IMR-90 (cell line): Measurements from ENCODE around the gene CNGB1. TPM values are rescaled to one million over a fixed set of nuclear protein-coding genes. Genes with fewer than 3 reads are reported as not detected.
"Not testable (repeated sequence)": the region's sequence is repeated elsewhere in the genome, so short reads cannot be mapped to it uniquely, and the experiment has no call there.

Source experiments
- ATAC-seq: fragments of 200-7000 bp; cut with Tn5 transposase; 2 replicates; pipeline ENCODE4 v1.9.1; 2020; ENCODE audit warnings: low read depth, mild to moderate bottlenecking, moderate library complexity
- BruUV-seq: library from RNA; stranded (reverse); fragments of 400-500 nt; replicated peaks from 2 replicates; lab custom pipeline; 2021; lab: Mats Ljungman, UMichigan
- CTCF ChIA-PET: fragments of 300-600 bp; formaldehyde crosslinking; extraction: SDS; loops from one replicate; lab custom pipeline; 2021; ENCODE audit warnings: antibody characterized with exemption; lab: Yijun Ruan, JAX
- POLR2A ChIA-PET: fragments of 300-600 bp; sonication (Branson Sonifier 250); formaldehyde crosslinking; loops from one replicate; lab custom pipeline; 2022; ENCODE audit warnings: antibody characterized with exemption; ENCODE audit not compliant: unreplicated experiment; lab: Charles Lee
- DNase-seq: peaks from one replicate; pipeline ENCODE4 v3.0.0; 2013
- H2AFZ ChIP-seq: replicated peaks from 2 replicates; pipeline ENCODE3; 2013; ENCODE audit warnings: low read length, mild to moderate bottlenecking; ENCODE audit not compliant: poor library complexity
- H2AK5ac ChIP-seq: 2 replicates; pipeline ENCODE4 v1.6.1; 2013; ENCODE audit warnings: low read depth, low read length, inconsistent platforms
- H2AK9ac ChIP-seq: replicated peaks from 2 replicates; pipeline ENCODE3; 2013; ENCODE audit warnings: mild to moderate bottlenecking, low read depth, low read length, moderate library complexity; ENCODE audit not compliant: poor library complexity
- H2BK120ac ChIP-seq: 2 replicates; pipeline ENCODE4 v1.6.1; 2013; ENCODE audit warnings: low read depth, low read length, inconsistent platforms
- H2BK15ac ChIP-seq: 3 replicates; pipeline ENCODE4 v1.6.1; 2013; ENCODE audit warnings: low read depth, low read length, inconsistent platforms
- H2BK20ac ChIP-seq: 2 replicates; pipeline ENCODE4 v1.6.1; 2013; ENCODE audit warnings: low read depth, mild to moderate bottlenecking, inconsistent platforms, low read length, moderate library complexity
- H2BK5ac ChIP-seq: 2 replicates; pipeline ENCODE4 v1.6.1; 2013; ENCODE audit warnings: mild to moderate bottlenecking, low read depth, low read length, inconsistent platforms; ENCODE audit not compliant: poor library complexity, severe bottlenecking
- H3K14ac ChIP-seq: replicated peaks from 2 replicates; pipeline ENCODE4 v1.6.1; 2013; ENCODE audit warnings: low read depth, low read length, inconsistent platforms
- H3K18ac ChIP-seq: 2 replicates; pipeline ENCODE4 v1.6.1; 2013; ENCODE audit warnings: low read depth, low read length, control low read depth
- H3K23ac ChIP-seq: 2 replicates; pipeline ENCODE4 v1.6.1; 2013; ENCODE audit warnings: low read depth, low read length, inconsistent platforms
- H3K27ac ChIP-seq: 2 replicates; pipeline ENCODE4 v1.5.1; 2013; ENCODE audit warnings: mild to moderate bottlenecking, control low read depth, low read length; ENCODE audit not compliant: insufficient read depth
- H3K27me3 ChIP-seq: 2 replicates; pipeline ENCODE4 v1.6.1; 2013; ENCODE audit warnings: low read length; ENCODE audit not compliant: control insufficient read depth, insufficient read depth
- H3K36me3 ChIP-seq: 2 replicates; pipeline ENCODE4 v1.6.1; 2013; ENCODE audit warnings: low read length, mixed read lengths; ENCODE audit not compliant: control insufficient read depth, insufficient read depth
- H3K4ac ChIP-seq: 2 replicates; pipeline ENCODE4 v1.6.1; 2013; ENCODE audit warnings: low read depth, low read length, inconsistent platforms
- H3K4me1 ChIP-seq: 2 replicates; pipeline ENCODE4 v1.6.1; 2013; ENCODE audit warnings: low read length, mixed read lengths; ENCODE audit not compliant: control insufficient read depth, insufficient read depth
- H3K4me2 ChIP-seq: 2 replicates; pipeline ENCODE4 v1.6.1; 2013; ENCODE audit warnings: low read depth, mild to moderate bottlenecking, control low read depth, low read length, moderate library complexity
- H3K4me3 ChIP-seq: 2 replicates; pipeline ENCODE4 v1.5.1; 2013; ENCODE audit warnings: low read depth, mild to moderate bottlenecking, control low read depth, low read length, moderate library complexity; ENCODE audit not compliant: insufficient read depth
- H3K56ac ChIP-seq: 2 replicates; pipeline ENCODE4 v1.6.1; 2013; ENCODE audit warnings: low read length, inconsistent platforms; ENCODE audit not compliant: insufficient read depth; ENCODE audit errors: extremely low read depth
- H3K79me1 ChIP-seq, 2 experiments: 2 replicates each; pipeline ENCODE4 v1.6.1; 2013; ENCODE audit warnings: low read length in 2 of 2, inconsistent platforms in 1 of 2, low read depth in 1 of 2
- H3K9ac ChIP-seq: 2 replicates; pipeline ENCODE4 v1.6.1; 2013; ENCODE audit warnings: low read depth, low read length, control low read depth
- H3K9me1 ChIP-seq: 2 replicates; pipeline ENCODE4 v1.6.1; 2013; ENCODE audit warnings: low read length, inconsistent platforms; ENCODE audit not compliant: insufficient read depth
- H3K9me3 ChIP-seq: 2 replicates; pipeline ENCODE4 v1.6.1; 2013; ENCODE audit warnings: low read length; ENCODE audit not compliant: control insufficient read depth, insufficient read depth
- H4K20me1 ChIP-seq: 2 replicates; pipeline ENCODE4 v1.6.1; 2013; ENCODE audit warnings: low read length, inconsistent platforms; ENCODE audit not compliant: insufficient read depth
- H4K5ac ChIP-seq: 2 replicates; pipeline ENCODE4 v1.6.1; 2013; ENCODE audit warnings: mild to moderate bottlenecking, low read depth, low read length, control low read depth
- H4K8ac ChIP-seq, 2 experiments: 2 replicates each; pipeline ENCODE4 v1.6.1; 2013; ENCODE audit warnings: low read depth in 2 of 2, low read length in 2 of 2, control low read depth in 1 of 2, inconsistent platforms in 1 of 2
- H4K91ac ChIP-seq: 2 replicates; pipeline ENCODE4 v1.6.1; 2013; ENCODE audit warnings: low read depth, low read length, inconsistent platforms; ENCODE audit not compliant: insufficient read depth
- CEBPB ChIP-seq: IDR thresholded peaks from 2 replicates; pipeline ENCODE4 v1.6.1; 2012; ENCODE audit warnings: low read depth, low read length, improper control_type of control experiment
- FOS ChIP-seq: fragments of 150-350 bp; IDR thresholded peaks from 2 replicates; pipeline ENCODE4 v1.6.1; 2016; ENCODE audit warnings: low read depth, low read length
- MXI1 ChIP-seq: IDR thresholded peaks from 2 replicates; pipeline ENCODE4 v1.6.1; 2012; ENCODE audit warnings: low read depth, mild to moderate bottlenecking, low read length, moderate library complexity, borderline replicate concordance
- NFE2L2 ChIP-seq: fragments of 150-350 bp; IDR thresholded peaks from 2 replicates; pipeline ENCODE4 v1.6.1; 2016; ENCODE audit warnings: low read depth, mild to moderate bottlenecking, low read length
- POLR2A ChIP-seq: IDR thresholded peaks from 2 replicates; pipeline ENCODE4 v1.6.1; 2012; ENCODE audit warnings: mild to moderate bottlenecking, low read depth, low read length
- RCOR1 ChIP-seq: IDR thresholded peaks from 2 replicates; pipeline ENCODE4 v1.6.1; 2012; ENCODE audit warnings: mild to moderate bottlenecking, low read length, improper control_type of control experiment; ENCODE audit not compliant: insufficient replicate concordance
- SMC3 ChIP-seq: fragments of 150-350 bp; IDR thresholded peaks from 2 replicates; pipeline ENCODE4 v1.6.1; 2016; ENCODE audit warnings: low read depth, mild to moderate bottlenecking, antibody characterized with exemption, low read length, moderate library complexity
- WGBS, 2 experiments: methylation state at CpG; one replicate each; pipeline versions ENCODE4 v1.1.5 to v1.1.7; 2013; ENCODE audit warnings: missing lambda C conversion rate in 2 of 2; ENCODE audit not compliant: insufficient read length in 1 of 2; ENCODE audit errors: extremely low coverage in 2 of 2; 5-methylcytosine and 5-hydroxymethylcytosine counted together
- dilution Hi-C: fragments of 300-500 bp; cut with HindIII; formaldehyde crosslinking; loops from one replicate; pipeline ENCODE4 v1.14.3; 2018; ENCODE audit warnings: low sequenced_read_pairs; ENCODE audit not compliant: unreplicated experiment
- in situ Hi-C: fragments of 300-500 bp; cut with MboI; formaldehyde crosslinking; loops from 3 replicates; pipeline ENCODE4 v1.14.3; 2019; ENCODE audit warnings: low sequenced_read_pairs, inconsistent platforms, mixed read lengths
- intact Hi-C: fragments of 100-400 bp; cut with micrococcal nuclease; formaldehyde crosslinking; loops from 2 replicates; pipeline ENCODE4 v1.10.0; 2022
- polyA plus RNA-seq, 3 experiments: library from polyadenylated mRNA; depleted of rRNA; stranded (reverse); fragments of >200 nt; gene quantifications; 2 replicates each; pipeline ENCODE4 v1.2.3, GENCODE V29; 2012; ENCODE audit warnings: low replicate concordance in 1 of 3
- total RNA-seq: library from RNA; depleted of rRNA; stranded (reverse); fragments of >200 nt; gene quantifications from 2 replicates; pipeline ENCODE4 v1.2.3, GENCODE V29; 2012
- TF ChIP-seq, protein P1 (sequence below): conservative IDR thresholded peaks from 2 replicates; pipeline ENCODE4 v1.5.1; 2012; ENCODE audit warnings: mild to moderate bottlenecking, low read depth, low read length, improper control_type of control experiment

The CNGB1 gene
- total and polyA plus RNA-seq, 2 of the 4 experiments (the other 2 are of a cell fraction): not detected

DNA sequence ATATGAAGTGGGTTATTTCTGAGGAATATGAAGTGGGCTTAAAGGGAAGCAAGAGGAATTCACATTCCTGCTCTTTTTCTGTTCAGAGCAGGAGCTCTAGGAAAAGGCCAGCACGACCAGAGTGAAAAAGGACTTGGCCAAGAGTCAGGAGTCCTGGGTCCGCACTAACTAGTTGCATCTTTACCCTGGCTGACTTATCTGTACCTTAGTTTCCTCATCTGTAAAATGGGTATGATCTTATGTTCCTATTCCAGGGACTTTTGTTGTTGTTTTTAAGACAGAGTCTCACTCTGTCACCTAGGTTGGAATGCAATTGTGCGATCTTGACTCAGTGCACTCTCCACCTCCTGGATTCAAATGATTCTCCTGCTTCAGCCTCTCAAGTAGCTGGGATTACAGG lies 52.5 kb downstream of the CNGB1 start:
- in situ Hi-C loops: loop anchor here (25.0 kb wide), 1 partner anchor 194 kb away; no protein-coding TSS in a partner anchor
- CTCF ChIA-PET: no interaction called here

DNA sequence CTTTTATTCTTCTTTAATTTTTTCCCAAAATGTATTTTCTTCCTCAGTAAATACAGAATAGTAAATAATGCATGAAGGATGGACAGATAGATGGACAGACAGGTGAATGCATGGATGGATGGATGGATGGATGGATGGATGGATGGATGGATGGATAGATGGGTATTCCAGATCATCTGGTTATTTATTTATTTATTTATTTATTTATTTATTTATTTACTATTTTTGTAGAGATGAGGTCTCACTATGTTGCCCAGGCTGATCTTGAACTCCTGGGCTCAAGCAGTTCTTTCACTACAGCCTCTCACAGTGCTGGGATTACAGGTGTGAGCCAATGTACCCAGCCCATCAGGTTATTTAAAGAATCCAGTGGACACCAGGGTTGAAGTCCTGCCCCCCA lies 53.0 kb downstream of the CNGB1 start:
- H2AFZ ChIP-seq: not testable (repeated sequence)

More for the DNA sequence above, 52.5 kb downstream of the CNGB1 start:
- H4K8ac ChIP-seq: no peak overlapping the region
- H3K9ac ChIP-seq: no peak overlapping the region
- H3K4me1 ChIP-seq: no peaks in the 10 kb centered on the region
- no peak overlapping the region for H2AK5ac ChIP-seq
- no peak overlapping the region for H2BK15ac ChIP-seq
- H3K36me3 ChIP-seq: no peaks in the 10 kb centered on the region
- no peak overlapping the region for H2BK120ac ChIP-seq
- H3K4me3 ChIP-seq: no peak overlapping the region
- TF ChIP-seq CEBPB: no peak
- TF ChIP-seq, protein P1, sequence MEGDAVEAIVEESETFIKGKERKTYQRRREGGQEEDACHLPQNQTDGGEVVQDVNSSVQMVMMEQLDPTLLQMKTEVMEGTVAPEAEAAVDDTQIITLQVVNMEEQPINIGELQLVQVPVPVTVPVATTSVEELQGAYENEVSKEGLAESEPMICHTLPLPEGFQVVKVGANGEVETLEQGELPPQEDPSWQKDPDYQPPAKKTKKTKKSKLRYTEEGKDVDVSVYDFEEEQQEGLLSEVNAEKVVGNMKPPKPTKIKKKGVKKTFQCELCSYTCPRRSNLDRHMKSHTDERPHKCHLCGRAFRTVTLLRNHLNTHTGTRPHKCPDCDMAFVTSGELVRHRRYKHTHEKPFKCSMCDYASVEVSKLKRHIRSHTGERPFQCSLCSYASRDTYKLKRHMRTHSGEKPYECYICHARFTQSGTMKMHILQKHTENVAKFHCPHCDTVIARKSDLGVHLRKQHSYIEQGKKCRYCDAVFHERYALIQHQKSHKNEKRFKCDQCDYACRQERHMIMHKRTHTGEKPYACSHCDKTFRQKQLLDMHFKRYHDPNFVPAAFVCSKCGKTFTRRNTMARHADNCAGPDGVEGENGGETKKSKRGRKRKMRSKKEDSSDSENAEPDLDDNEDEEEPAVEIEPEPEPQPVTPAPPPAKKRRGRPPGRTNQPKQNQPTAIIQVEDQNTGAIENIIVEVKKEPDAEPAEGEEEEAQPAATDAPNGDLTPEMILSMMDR: no peak
- TF ChIP-seq MXI1: no peak
- TF ChIP-seq SMC3: no peak
- no peak for TF ChIP-seq RCOR1
- no peak for TF ChIP-seq POLR2A
- no peak for TF ChIP-seq FOS
- TF ChIP-seq NFE2L2: no peak
- H3K79me1 ChIP-seq: no peaks in the 10 kb centered on the region
- H3K56ac ChIP-seq: no peak overlapping the region
- no peak overlapping the region for H3K18ac ChIP-seq
- no peak overlapping the region for H4K91ac ChIP-seq
- no peak overlapping the region for H2AK9ac ChIP-seq
- H3K9me3 ChIP-seq: peaks cover 2% of the 10 kb centered on the region; the same call in 1 of the 2 replicates
- intact Hi-C loops: no loop called here
- H2AFZ ChIP-seq: no peak overlapping the region
- ATAC-seq: no peak
- H3K4me2 ChIP-seq: no peak overlapping the region
- POLR2A ChIA-PET: no interaction called here
- no peak overlapping the region for H3K4ac ChIP-seq
- no peak overlapping the region for H3K27ac ChIP-seq
- no TSS peak for BruUV-seq
- DNase-seq: no peak
- H3K23ac ChIP-seq: no peak overlapping the region
- H2BK5ac ChIP-seq: no peak overlapping the region
- peaks cover 51% of the 10 kb centered on the region for H3K27me3 ChIP-seq
- no peak overlapping the region for H2BK20ac ChIP-seq
- dilution Hi-C loops: no loop called here
- no peaks in the 10 kb centered on the region for H4K20me1 ChIP-seq
- WGBS, 2 experiments: no CpG with 5 or more reads among the region's 3 CpGs
- H4K5ac ChIP-seq: no peak overlapping the region
- H3K9me1 ChIP-seq: no peaks in the 10 kb centered on the region
- H3K14ac ChIP-seq: no peak overlapping the region

More for the DNA sequence above, 53.0 kb downstream of the CNGB1 start:
- BruUV-seq, H3K9ac ChIP-seq, POLR2A ChIA-PET, H2BK5ac ChIP-seq, H3K4me1 ChIP-seq, H3K23ac ChIP-seq, H3K18ac ChIP-seq, H2AK9ac ChIP-seq, H4K5ac ChIP-seq, DNase-seq, CTCF ChIA-PET, H3K4me2 ChIP-seq, H2AK5ac ChIP-seq, H3K4me3 ChIP-seq, ATAC-seq, intact Hi-C loops, H3K36me3 ChIP-seq, H4K91ac ChIP-seq, H4K8ac ChIP-seq, H3K79me1 ChIP-seq, H4K20me1 ChIP-seq, dilution Hi-C loops, H3K14ac ChIP-seq, H3K27ac ChIP-seq, H3K9me3 ChIP-seq, H2BK120ac ChIP-seq, H2BK15ac ChIP-seq, H3K56ac ChIP-seq, H3K9me1 ChIP-seq, H3K4ac ChIP-seq, H2BK20ac ChIP-seq: not testable (repeated sequence)
- in situ Hi-C loops: loop anchor here (25.0 kb wide), 1 partner anchor 194 kb away; no protein-coding TSS in a partner anchor
- H3K27me3 ChIP-seq: peaks cover 48% of the 10 kb centered on the region
